Fibroblast of villous mesenchyme (primary cell): ENCODE measurements around the gene DISC1. TPM values are rescaled to one million over a fixed set of nuclear protein-coding genes. Genes with fewer than 3 reads are reported as not detected.

Experiments used
- DNase-seq: peaks from one replicate; pipeline ENCODE4 v3.0.0-alpha.2; 2010; ENCODE audit warnings: low read depth
- H3K4me3 ChIP-seq: 2 replicates; pipeline ENCODE4 v1.5.1; 2011; ENCODE audit warnings: low read depth, mild to moderate bottlenecking, low read length
- CTCF ChIP-seq: IDR thresholded peaks from 2 replicates; pipeline ENCODE4 v1.5.1; 2012; ENCODE audit warnings: low read depth, mild to moderate bottlenecking, low read length; ENCODE audit not compliant: insufficient read depth
- total RNA-seq: library from RNA; depleted of rRNA; stranded (reverse); fragments of >200 nt; gene quantifications from 2 replicates; pipeline ENCODE4 v1.2.3, GENCODE V29; 2012

DISC1 gene
- total RNA-seq, 1 donor: 9.9 TPM

- TF ChIP-seq CTCF: no peak
- H3K4me3 ChIP-seq: no peak overlapping the region
- DNase-seq: no peak
Observed at GRCh38 chr1:231706934-231707333, 80.3 kb downstream of the DISC1 start.

GRCh38 chr1:231707407-231707806 is 80.8 kb downstream of the DISC1 start:
- H3K4me3 ChIP-seq: no peak overlapping the region
- no peak for DNase-seq
- TF ChIP-seq CTCF: no peak

GRCh38 chr1:231708394-231708793 is 81.8 kb downstream of the DISC1 start:
- no peak overlapping the region for H3K4me3 ChIP-seq
- no peak for TF ChIP-seq CTCF
- no peak for DNase-seq

GRCh38 chr1:231714440-231714839 is 87.8 kb downstream of the DISC1 start:
- no peak overlapping the region for H3K4me3 ChIP-seq
- DNase-seq: no peak
- TF ChIP-seq CTCF: no peak

- DNase-seq: no peak
- no peak overlapping the region for H3K4me3 ChIP-seq
- no peak for TF ChIP-seq CTCF
Observed at GRCh38 chr1:231715816-231716722, 89.5 kb downstream of the DISC1 start.

- H3K4me3 ChIP-seq: no peak overlapping the region
- no peak for DNase-seq
- TF ChIP-seq CTCF: no peak
Observed at GRCh38 chr1:231716879-231717278, 90.3 kb downstream of the DISC1 start.
